ENCODE results near the gene PDGFB.
"Not testable (repeated sequence)": the region's sequence is repeated elsewhere in the genome, so short reads cannot be mapped to it uniquely, and the experiment has no call there.

PDGFB gene

DNA sequence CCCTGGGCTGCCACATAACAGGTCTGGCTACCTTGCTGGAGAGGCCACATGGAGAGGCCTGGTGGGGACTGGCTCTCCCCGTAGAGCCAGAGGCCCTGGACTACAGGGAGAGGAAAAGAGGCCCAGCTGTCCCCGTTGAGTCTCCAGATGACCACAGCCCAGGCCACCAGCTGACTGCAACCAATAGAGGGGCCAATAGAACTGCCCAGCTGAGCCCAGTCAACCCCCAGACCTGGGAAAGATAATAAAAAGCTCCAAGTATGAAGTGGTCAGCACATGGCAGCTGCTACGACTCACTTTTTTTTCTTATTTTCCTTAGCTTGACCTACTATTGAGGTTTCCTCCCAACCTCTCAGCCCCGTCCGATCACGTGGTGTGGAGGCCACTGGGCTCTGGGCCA is 18.4 kb downstream of the PDGFB start:
- no peak for DNase-seq (ENCODE audit: low spot score)

DNA sequence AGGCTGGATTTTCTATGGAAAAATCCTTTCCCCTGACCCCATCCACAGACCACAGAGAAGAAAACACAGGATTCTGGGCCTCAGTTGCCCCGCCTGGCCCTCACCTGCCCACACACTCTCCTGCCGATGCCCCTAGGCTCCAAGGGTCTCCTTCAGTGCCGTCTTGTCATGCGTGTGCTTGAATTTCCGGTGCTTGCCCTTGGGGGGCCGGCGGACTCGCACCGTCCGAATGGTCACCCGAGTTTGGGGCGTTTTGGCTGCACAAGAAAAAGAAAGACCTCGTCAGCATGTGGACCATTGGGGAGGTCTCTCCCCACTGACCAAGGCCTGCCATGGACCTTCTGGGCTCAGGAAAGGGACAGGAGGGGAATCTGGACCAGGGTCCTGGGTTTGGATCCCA is 19.2 kb downstream of the PDGFB start:
- no peak for DNase-seq (ENCODE audit: low spot score)

DNA sequence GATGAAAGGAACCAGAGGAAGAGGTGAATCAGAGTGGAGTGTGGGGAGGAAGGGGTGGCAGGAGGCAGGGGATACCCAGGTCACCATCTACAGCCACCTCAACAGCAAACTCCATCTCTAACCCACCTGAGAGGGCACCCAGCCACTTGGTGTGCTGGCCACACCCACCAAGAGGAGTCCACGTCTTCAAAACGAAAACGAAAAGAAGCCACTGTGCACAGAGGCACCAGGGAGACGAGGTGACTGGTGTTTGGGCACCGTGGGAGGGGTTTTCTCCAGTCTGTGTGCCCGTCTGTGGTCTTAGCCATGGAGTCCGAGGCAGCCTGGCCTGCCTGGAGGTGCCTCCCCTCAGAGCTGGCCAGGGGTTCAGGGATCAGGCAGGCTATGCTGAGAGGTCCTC is 20.2 kb downstream of the PDGFB start:
- DNase-seq (ENCODE audit: low spot score) = no peak

- DNase-seq (ENCODE audit: low spot score) = no peak
These were observed 21.6 kb downstream of the PDGFB start for GRCh38 chr22:39223091-39223710.

- no peak for DNase-seq (ENCODE audit: low spot score)
These were observed 22.6 kb downstream of the PDGFB start for GRCh38 chr22:39221999-39222686.

- DNase-seq (ENCODE audit: low spot score) = no peak
These were observed 23.6 kb downstream of the PDGFB start for GRCh38 chr22:39220890-39221850.

GRCh38 chr22:39220450-39220849 is 24.3 kb downstream of the PDGFB start:
- no peak for DNase-seq (ENCODE audit: low spot score)

DNA sequence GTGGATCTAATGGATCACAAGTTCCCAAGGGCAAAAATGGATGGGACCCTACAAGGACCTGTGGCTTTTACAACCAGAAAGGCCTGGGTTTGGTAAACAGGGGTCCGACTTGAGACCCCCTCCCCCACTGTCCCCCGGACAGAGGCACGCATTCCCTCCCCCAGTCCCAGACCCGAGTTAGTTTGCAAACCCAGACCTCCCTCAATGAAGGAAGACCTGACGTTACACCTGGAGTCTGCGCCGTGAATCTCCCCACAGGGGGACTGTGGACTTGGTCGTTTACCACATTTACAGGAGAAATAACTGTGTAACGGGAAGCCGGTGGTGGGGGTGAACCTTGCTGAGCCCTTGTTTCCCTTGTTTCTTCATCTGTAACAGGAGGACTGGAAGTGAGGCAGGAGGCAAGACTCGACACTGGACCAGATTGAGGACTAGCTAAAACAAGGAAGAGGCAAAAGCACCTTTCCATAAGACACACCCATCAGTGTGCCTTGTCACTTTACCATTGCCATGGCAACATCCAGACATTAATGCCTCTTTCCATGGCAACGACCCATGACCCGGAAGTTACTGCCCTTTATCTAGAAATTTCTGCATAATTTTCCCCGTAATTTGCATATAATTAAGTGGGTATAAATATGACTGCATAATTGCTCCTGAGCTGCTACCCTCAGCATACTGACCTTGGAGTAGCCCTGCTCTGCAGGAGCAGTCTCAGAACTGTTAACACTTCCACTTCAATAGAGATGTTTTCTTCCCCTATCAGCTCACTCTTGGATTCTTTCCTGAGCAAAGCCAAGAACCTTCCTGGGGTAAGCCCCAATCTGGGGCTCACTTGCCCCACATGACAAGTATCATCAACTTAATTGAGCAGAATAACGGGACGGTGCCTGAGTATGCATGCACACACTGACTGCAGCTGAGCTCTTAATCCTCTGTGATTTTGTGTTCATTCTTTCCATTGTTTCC is 25.4 kb downstream of the PDGFB start:
- peak; percentile 24 for DNase-seq (ENCODE audit: low spot score)

- DNase-seq (ENCODE audit: low spot score) = not testable (repeated sequence)
These were observed 26.4 kb downstream of the PDGFB start for GRCh38 chr22:39218432-39218831.

GRCh38 chr22:39216143-39216490 is 28.7 kb downstream of the PDGFB start:
- DNase-seq (ENCODE audit: low spot score) = no peak

- peak; percentile 31 for DNase-seq (ENCODE audit: low spot score)
These were observed 29.2 kb downstream of the PDGFB start for GRCh38 chr22:39215426-39216142.

GRCh38 chr22:39215070-39215396 is 29.7 kb downstream of the PDGFB start:
- no peak for DNase-seq (ENCODE audit: low spot score)

GRCh38 chr22:39214383-39215069 is 30.3 kb downstream of the PDGFB start:
- DNase-seq (ENCODE audit: low spot score) = no peak

- DNase-seq (ENCODE audit: low spot score) = no peak
These were observed 30.8 kb downstream of the PDGFB start for GRCh38 chr22:39214006-39214382.

- no peak for DNase-seq (ENCODE audit: low spot score)
These were observed 31.9 kb downstream of the PDGFB start for GRCh38 chr22:39212721-39213376.

GRCh38 chr22:39209756-39210155 is 35.0 kb downstream of the PDGFB start:
- no peak for DNase-seq (ENCODE audit: low spot score)

DNA sequence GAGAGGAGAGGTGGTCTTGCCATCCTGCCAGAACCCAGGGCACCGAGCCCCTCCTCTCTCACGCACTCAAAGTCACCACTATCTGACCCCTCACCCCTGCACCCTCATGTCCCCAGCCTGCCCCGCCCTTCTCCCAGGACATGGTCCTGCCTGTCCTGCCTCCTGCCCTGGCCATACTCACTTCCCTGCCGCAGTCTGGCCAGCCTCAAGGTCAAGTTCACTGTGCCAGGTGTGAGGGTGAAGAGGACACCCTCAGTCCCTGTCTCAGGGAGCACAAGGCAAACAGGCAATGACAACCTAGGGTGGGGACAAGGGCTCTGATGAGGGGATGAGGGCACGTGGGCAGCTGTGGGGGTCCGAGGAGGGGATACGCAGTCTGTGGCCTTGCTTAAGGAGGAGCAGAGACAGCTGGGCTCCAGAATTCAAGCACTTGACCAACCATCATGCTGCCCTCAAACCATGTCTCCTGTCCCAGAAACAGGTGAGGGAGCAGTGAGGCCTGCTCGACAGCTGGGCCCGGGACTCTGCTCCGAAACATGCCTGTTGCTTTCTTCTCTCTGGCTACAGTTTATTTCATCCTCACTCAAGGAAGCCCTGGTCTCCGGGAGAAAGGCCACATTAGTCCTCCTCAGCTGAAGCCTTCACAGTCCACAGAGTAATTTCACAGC is 36.6 kb downstream of the PDGFB start:
- DNase-seq (ENCODE audit: low spot score) = no peak

DNA sequence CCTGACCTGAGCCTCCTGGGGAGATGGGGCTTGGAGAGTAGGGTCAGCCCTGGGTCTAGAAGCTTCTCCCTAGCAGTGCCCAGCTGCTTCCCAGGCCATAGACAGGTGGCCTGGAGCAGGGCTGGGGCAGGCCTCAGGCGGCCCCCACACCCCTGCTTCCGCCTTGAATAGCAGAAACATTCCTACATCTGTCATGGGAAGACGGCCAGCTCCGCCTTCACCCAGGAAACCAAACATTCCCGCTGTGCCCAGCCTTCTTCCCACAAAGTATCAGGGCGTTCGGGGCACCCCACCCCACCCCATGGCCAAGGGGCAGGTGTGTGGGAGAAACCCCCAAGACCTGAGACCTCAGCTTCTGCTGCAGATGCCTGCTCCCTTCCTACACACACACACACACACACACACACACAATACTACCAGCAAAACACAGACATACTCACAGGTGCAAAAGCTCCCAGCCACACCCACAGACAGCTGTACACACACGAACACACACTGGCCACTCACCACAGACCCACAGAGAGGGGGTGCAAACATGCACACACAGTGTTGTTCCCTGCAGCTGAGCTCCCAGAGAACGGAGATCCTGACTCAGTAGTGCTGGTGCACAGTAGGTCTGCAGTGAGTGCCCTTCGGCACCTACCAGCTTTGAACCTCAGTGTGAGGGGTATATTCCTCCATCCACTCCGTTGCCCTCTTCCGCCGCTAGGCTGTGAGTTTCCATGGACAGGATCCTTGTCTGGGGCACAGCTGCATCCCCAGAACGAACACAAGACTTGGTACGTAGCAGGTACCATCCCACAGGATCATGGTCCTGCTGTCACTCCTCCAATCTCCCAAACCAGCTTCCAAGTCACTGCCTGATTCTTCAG is 37.4 kb downstream of the PDGFB start:
- DNase-seq (ENCODE audit: low spot score) = no peak

DNA sequence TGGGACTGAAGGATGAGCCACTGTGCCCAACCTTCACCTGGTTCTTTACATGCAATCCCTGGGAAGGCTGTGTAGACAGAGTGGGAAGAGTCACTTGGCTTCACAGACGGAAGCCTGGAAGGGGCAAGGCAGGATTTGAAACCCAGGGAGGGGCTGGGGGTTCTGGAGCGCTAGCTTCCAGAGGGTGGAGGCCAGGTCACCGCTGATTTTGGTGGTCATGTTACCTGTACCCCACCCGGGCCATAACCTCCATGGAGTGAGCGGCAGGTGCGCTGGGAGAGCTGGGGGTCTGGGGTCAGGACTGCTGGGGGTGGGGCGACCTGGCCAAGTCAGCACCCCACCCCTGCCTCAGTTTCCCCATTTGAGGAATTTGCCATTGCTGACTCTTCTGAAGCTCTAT is 38.3 kb downstream of the PDGFB start:
- no peak for DNase-seq (ENCODE audit: low spot score)
